ENCODE measurements around the gene APIP.

Gene APIP

DNA sequence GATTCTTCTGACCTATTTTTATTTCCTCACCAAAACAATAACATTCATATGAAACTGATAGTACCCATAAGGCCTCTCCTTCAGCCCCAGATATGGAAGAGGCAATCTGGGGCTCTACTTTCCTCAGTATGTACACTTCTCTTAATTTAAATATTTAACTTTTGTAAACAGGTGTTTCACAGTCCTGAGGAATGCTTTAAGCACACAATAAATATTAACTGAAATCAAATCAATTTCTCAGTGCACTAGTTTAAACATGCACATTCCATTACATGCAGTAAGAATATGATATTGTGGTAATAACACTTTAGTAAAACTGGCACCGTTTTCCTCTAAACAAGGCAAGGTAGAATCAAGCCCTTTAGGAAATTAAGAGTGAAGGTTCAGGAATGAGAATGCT is 28.9 kb downstream of the APIP start:
- no peak overlapping the region for H2AK5ac ChIP-seq (ENCODE audit: low read length)
- peaks cover 0 to 2% of the 10 kb centered on the region in 2 experiments for H3K4me1 ChIP-seq (ENCODE audit: control insufficient read depth in 1 of 2, insufficient read depth in 2 of 2, low read length in 2 of 2)
- H3K9ac ChIP-seq (ENCODE audit: low read length): no peak overlapping the region
- H3K14ac ChIP-seq (ENCODE audit: low read length): no peak overlapping the region
- no peak overlapping the region for H2BK5ac ChIP-seq (ENCODE audit: low read depth, low read length, poor library complexity)
- H3K79me2 ChIP-seq (ENCODE audit: control insufficient read depth, insufficient read depth, low read length, poor library complexity): no peaks in the 10 kb centered on the region
- H3K4me2 ChIP-seq (ENCODE audit: low read length): no peak overlapping the region
- no peak overlapping the region for H4K91ac ChIP-seq (ENCODE audit: low read depth, low read length)
- no peak for DNase-seq
- no peaks in the 10 kb centered on the region for H3K27me3 ChIP-seq (ENCODE audit: insufficient read depth, low read length)
- H3K36me3 ChIP-seq (ENCODE audit: control insufficient read depth in 1 of 2, insufficient read depth in 2 of 2, low read length in 2 of 2): peaks cover 0 to 2% of the 10 kb centered on the region in 2 experiments
- H3K79me1 ChIP-seq (ENCODE audit: low read length): no peaks in the 10 kb centered on the region
- no peak overlapping the region for H3K18ac ChIP-seq (ENCODE audit: low read length)
- no peaks in the 10 kb centered on the region for H3K9me3 ChIP-seq (ENCODE audit: insufficient read depth, low read depth, low read length)
- H3K4ac ChIP-seq (ENCODE audit: low read depth, low read length): no peak overlapping the region
- no peak overlapping the region for H3K4me3 ChIP-seq (ENCODE audit: low read depth, low read length)
- no peak overlapping the region for H3K27ac ChIP-seq (ENCODE audit: low read depth, low read length)
- H3K23ac ChIP-seq (ENCODE audit: low read length): no peak overlapping the region
- no peak overlapping the region for H2BK12ac ChIP-seq (ENCODE audit: low read length)
- no peak overlapping the region for H4K8ac ChIP-seq (ENCODE audit: low read depth, low read length)
- H4K12ac ChIP-seq (ENCODE audit: low read depth, low read length): no peak overlapping the region
- H2AFZ ChIP-seq (ENCODE audit: insufficient read depth, low read length, poor library complexity): no peak overlapping the region
- no CpG with 5 or more reads among the region's 1 CpG for WGBS (ENCODE audit: extremely low coverage, insufficient coverage, insufficient read length)
- no peak overlapping the region for H2BK120ac ChIP-seq (ENCODE audit: insufficient read depth, low read length, poor library complexity)

DNA sequence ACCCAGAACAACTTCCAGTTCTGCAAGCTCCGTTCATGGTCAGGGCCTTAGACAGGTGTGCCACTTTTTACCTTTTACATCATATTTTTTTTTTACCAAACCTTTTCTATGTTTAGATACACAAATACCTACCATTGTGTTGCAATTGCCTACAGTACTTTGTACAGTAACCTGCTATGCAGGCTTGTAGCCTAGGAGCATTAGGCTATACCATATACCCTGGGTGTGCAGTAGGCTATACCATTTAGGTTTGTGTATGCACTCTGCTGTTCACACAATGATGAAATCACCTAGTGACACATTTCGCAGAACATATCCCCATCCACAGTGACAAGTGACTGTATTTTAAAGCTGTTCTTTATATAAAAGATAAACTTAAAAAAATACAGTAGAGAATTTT is 29.6 kb downstream of the APIP start:
- WGBS (ENCODE audit: extremely low coverage, insufficient coverage, insufficient read length): no CpG with 5 or more reads among the region's 2 CpGs
- no peak overlapping the region for H3K23ac ChIP-seq (ENCODE audit: low read length)
- no peak overlapping the region for H2BK5ac ChIP-seq (ENCODE audit: low read depth, low read length, poor library complexity)
- H3K79me2 ChIP-seq (ENCODE audit: control insufficient read depth, insufficient read depth, low read length, poor library complexity): no peaks in the 10 kb centered on the region
- H3K27me3 ChIP-seq (ENCODE audit: insufficient read depth, low read length): no peaks in the 10 kb centered on the region
- H3K4me2 ChIP-seq (ENCODE audit: low read length): no peak overlapping the region
- H3K4me3 ChIP-seq (ENCODE audit: low read depth, low read length): no peak overlapping the region
- H2BK12ac ChIP-seq (ENCODE audit: low read length): no peak overlapping the region
- H4K12ac ChIP-seq (ENCODE audit: low read depth, low read length): no peak overlapping the region
- no peak overlapping the region for H3K18ac ChIP-seq (ENCODE audit: low read length)
- peak overlapping the region; percentile 53 for H3K9ac ChIP-seq (ENCODE audit: low read length)
- no peak overlapping the region for H4K91ac ChIP-seq (ENCODE audit: low read depth, low read length)
- no peak for DNase-seq
- no peak overlapping the region for H3K4ac ChIP-seq (ENCODE audit: low read depth, low read length)
- peaks cover 0 to 2% of the 10 kb centered on the region in 2 experiments for H3K4me1 ChIP-seq (ENCODE audit: control insufficient read depth in 1 of 2, insufficient read depth in 2 of 2, low read length in 2 of 2)
- no peak overlapping the region for H3K14ac ChIP-seq (ENCODE audit: low read length)
- H3K9me3 ChIP-seq (ENCODE audit: insufficient read depth, low read depth, low read length): no peaks in the 10 kb centered on the region
- no peaks in the 10 kb centered on the region for H3K79me1 ChIP-seq (ENCODE audit: low read length)
- no peak overlapping the region for H4K8ac ChIP-seq (ENCODE audit: low read depth, low read length)
- no peak overlapping the region for H2AK5ac ChIP-seq (ENCODE audit: low read length)
- H3K36me3 ChIP-seq (ENCODE audit: control insufficient read depth in 1 of 2, insufficient read depth in 2 of 2, low read length in 2 of 2): peaks cover 0 to 2% of the 10 kb centered on the region in 2 experiments
- H2BK120ac ChIP-seq (ENCODE audit: insufficient read depth, low read length, poor library complexity): no peak overlapping the region
- H3K27ac ChIP-seq (ENCODE audit: low read depth, low read length): no peak overlapping the region
- H2AFZ ChIP-seq (ENCODE audit: insufficient read depth, low read length, poor library complexity): no peak overlapping the region

DNA sequence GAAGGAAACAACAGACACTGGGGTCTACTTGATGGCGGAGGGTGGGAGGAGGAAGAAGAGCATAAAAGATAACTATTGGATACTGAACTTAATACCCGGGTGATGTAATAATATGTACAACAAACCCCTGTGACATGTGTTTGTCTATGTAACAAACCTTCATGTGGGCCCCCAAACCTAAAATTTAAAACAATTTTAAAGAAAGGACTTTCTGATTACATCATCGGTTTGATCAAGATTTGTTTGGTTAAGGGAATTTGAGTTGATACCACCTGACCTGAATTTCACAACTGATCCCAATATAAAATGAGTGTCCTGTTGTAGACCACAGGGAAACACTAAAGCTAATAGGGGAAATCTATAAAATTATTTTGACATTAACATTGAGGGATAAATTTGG is 34.3 kb downstream of the APIP start:
- Histone ChIP-seq H3K9ac (ENCODE audit: low read length) (no peak overlapping the region), H3K4me3 (ENCODE audit: low read depth, low read length) (no peak overlapping the region), H3K36me3 (ENCODE audit: control insufficient read depth in 1 of 2, insufficient read depth in 2 of 2, low read length in 2 of 2) (peaks cover 0 to 2% of the 10 kb centered on the region in 2 experiments), H4K91ac (ENCODE audit: low read depth, low read length) (no peak overlapping the region), H4K8ac (ENCODE audit: low read depth, low read length) (no peak overlapping the region), H3K4me2 (ENCODE audit: low read length) (no peak overlapping the region), H2BK120ac (ENCODE audit: insufficient read depth, low read length, poor library complexity) (no peak overlapping the region), H2BK12ac (ENCODE audit: low read length) (no peak overlapping the region), H3K4me1 (ENCODE audit: control insufficient read depth in 1 of 2, insufficient read depth in 2 of 2, low read length in 2 of 2) (peaks cover 0 to 2% of the 10 kb centered on the region in 2 experiments), H2AFZ (ENCODE audit: insufficient read depth, low read length, poor library complexity) (no peak overlapping the region), H3K9me3 (ENCODE audit: insufficient read depth, low read depth, low read length) (no peaks in the 10 kb centered on the region), H3K23ac (ENCODE audit: low read length) (no peak overlapping the region), H3K79me2 (ENCODE audit: control insufficient read depth, insufficient read depth, low read length, poor library complexity) (no peaks in the 10 kb centered on the region), H2BK5ac (ENCODE audit: low read depth, low read length, poor library complexity) (no peak overlapping the region), H3K18ac (ENCODE audit: low read length) (no peak overlapping the region), H3K14ac (ENCODE audit: low read length) (no peak overlapping the region), H3K79me1 (ENCODE audit: low read length) (no peaks in the 10 kb centered on the region), H3K4ac (ENCODE audit: low read depth, low read length) (no peak overlapping the region), H3K27me3 (ENCODE audit: insufficient read depth, low read length) (no peaks in the 10 kb centered on the region), H2AK5ac (ENCODE audit: low read length) (no peak overlapping the region), H3K27ac (ENCODE audit: low read depth, low read length) (no peak overlapping the region), H4K12ac (ENCODE audit: low read depth, low read length) (no peak overlapping the region)
- no CpG with 5 or more reads among the region's 3 CpGs for WGBS (ENCODE audit: extremely low coverage, insufficient coverage, insufficient read length)
- no peak for DNase-seq

DNA sequence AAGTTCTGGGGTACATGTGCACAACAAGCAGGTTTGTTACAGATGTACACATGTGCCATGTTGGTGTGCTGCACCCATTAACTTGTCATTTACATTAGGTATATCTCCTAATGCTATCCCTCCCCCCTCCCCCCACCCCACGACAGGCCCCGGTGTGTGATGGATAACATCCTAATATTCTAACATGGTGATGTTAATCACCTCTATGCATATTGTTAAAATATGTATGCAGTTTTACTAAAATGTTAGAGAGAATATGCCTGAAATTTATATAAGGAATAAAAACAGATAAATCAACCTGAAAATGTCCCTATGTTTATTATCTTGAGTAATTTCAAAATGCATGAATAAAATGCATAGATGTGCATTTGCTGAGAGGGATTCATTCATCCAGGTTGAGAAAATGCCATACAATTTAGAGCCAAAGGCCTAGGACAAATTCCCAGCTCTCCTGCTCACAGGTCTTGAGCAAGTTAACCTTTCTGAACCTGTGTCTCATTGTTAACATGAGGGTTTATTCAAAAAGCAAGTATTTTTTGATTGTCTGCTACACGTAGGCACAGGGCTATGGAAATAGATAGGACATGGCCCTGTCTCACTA is 38.7 kb downstream of the APIP start:
- H4K91ac ChIP-seq (ENCODE audit: low read depth, low read length): no peak overlapping the region
- H4K8ac ChIP-seq (ENCODE audit: low read depth, low read length): no peak overlapping the region
- H2BK5ac ChIP-seq (ENCODE audit: low read depth, low read length, poor library complexity): no peak overlapping the region
- H3K9me3 ChIP-seq (ENCODE audit: insufficient read depth, low read depth, low read length): no peaks in the 10 kb centered on the region
- H3K79me2 ChIP-seq (ENCODE audit: control insufficient read depth, insufficient read depth, low read length, poor library complexity): no peaks in the 10 kb centered on the region
- H3K4me1 ChIP-seq (ENCODE audit: control insufficient read depth in 1 of 2, insufficient read depth in 2 of 2, low read length in 2 of 2): no peaks in the 10 kb centered on the region
- no peak overlapping the region for H3K27ac ChIP-seq (ENCODE audit: low read depth, low read length)
- H3K79me1 ChIP-seq (ENCODE audit: low read length): no peaks in the 10 kb centered on the region
- no peak overlapping the region for H3K4ac ChIP-seq (ENCODE audit: low read depth, low read length)
- H3K27me3 ChIP-seq (ENCODE audit: insufficient read depth, low read length): no peaks in the 10 kb centered on the region
- no peak overlapping the region for H2BK120ac ChIP-seq (ENCODE audit: insufficient read depth, low read length, poor library complexity)
- no peak overlapping the region for H2AFZ ChIP-seq (ENCODE audit: insufficient read depth, low read length, poor library complexity)
- H3K18ac ChIP-seq (ENCODE audit: low read length): no peak overlapping the region
- WGBS (ENCODE audit: extremely low coverage, insufficient coverage, insufficient read length): no CpG with 5 or more reads among the region's 3 CpGs
- no peak overlapping the region for H3K4me3 ChIP-seq (ENCODE audit: low read depth, low read length)
- no peak overlapping the region for H3K4me2 ChIP-seq (ENCODE audit: low read length)
- H2BK12ac ChIP-seq (ENCODE audit: low read length): no peak overlapping the region
- H3K36me3 ChIP-seq (ENCODE audit: control insufficient read depth in 1 of 2, insufficient read depth in 2 of 2, low read length in 2 of 2): no peaks in the 10 kb centered on the region
- no peak overlapping the region for H3K23ac ChIP-seq (ENCODE audit: low read length)
- DNase-seq: no peak
- H3K9ac ChIP-seq (ENCODE audit: low read length): no peak overlapping the region
- no peak overlapping the region for H4K12ac ChIP-seq (ENCODE audit: low read depth, low read length)
- no peak overlapping the region for H2AK5ac ChIP-seq (ENCODE audit: low read length)
- no peak overlapping the region for H3K14ac ChIP-seq (ENCODE audit: low read length)
